ENCODE results near the gene SERTM2. TPM values are rescaled to one million over a fixed set of nuclear protein-coding genes. Genes with fewer than 3 reads are reported as not detected.

SERTM2 gene
- total and polyA plus RNA-seq, 2 of the 4 experiments (the other 2 are of a cell fraction): under 0.01 to 0.03 TPM

DNA sequence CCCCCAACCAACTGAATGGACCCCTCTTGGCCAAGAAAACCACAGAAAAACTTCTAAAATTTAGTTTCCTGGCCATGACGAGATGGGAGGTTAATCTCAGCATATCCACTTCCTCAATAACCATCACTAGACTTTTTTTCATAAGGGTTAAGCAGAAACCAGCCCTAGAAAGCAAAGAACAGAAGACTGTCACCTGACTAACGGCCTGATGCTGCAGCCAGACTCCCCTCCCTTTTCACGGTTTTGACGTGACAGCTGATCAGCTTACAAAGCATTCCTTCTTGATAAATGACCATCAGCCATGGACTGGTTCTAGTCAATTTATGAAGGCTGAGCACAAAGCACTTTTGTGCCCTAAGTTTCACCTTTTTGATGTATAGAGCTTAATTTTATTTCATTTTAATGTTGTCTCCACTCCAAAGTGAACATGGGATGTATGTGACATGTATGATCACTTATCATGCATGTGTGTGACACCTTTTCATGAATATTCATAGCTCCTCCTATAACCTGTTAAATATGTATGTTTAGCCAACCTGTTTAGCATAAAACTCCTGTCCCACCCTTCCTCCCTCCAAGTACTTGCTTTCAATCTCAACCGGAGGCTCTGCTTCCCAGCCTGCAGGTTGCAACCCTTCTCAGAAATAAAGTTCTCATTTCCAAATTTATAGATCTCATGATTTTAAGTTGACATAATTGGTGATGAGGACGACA lies 56.3 kb downstream of the SERTM2 start:
- no peak for ATAC-seq (ENCODE audit: low read depth)
- no peak overlapping the region for H2BK20ac ChIP-seq (ENCODE audit: low read depth, low read length)
- H3K4me3 ChIP-seq (ENCODE audit: insufficient read depth, low read depth, low read length): no peak overlapping the region
- H3K23ac ChIP-seq (ENCODE audit: low read depth, low read length): no peak overlapping the region
- no TSS peak for BruUV-seq (replicated peaks)
- H4K5ac ChIP-seq (ENCODE audit: low read depth, low read length): no peak overlapping the region
- no peak overlapping the region for H3K27ac ChIP-seq (ENCODE audit: insufficient read depth, low read length)
- no peaks in the 10 kb centered on the region; the same call in 1 of the 2 replicates for H3K27me3 ChIP-seq (ENCODE audit: control insufficient read depth, insufficient read depth, low read length)
- H2BK5ac ChIP-seq (ENCODE audit: low read depth, low read length, poor library complexity, severe bottlenecking): no peak overlapping the region
- no peak overlapping the region for H2AK9ac ChIP-seq (replicated peaks; ENCODE audit: low read depth, low read length, poor library complexity)
- no peak overlapping the region for H2AFZ ChIP-seq (replicated peaks; ENCODE audit: low read length, poor library complexity)
- no peak overlapping the region for H2BK120ac ChIP-seq (ENCODE audit: low read depth, low read length)
- TF ChIP-seq CHD1 (IDR thresholded peaks at IDR 0.05; ENCODE audit: low read depth, low read length) (no peak), NFE2L2 (IDR thresholded peaks at IDR 0.05; ENCODE audit: low read depth, low read length) (no peak), RFX5 (IDR thresholded peaks at IDR 0.05; ENCODE audit: low read depth, low read length) (no peak), MAFK (IDR thresholded peaks at IDR 0.05; ENCODE audit: low read depth, low read length) (no peak), FOS (IDR thresholded peaks at IDR 0.05; ENCODE audit: low read depth, low read length) (no peak), BHLHE40 (IDR thresholded peaks at IDR 0.05; ENCODE audit: low read depth, low read length) (no peak), MAZ (IDR thresholded peaks at IDR 0.05; ENCODE audit: borderline replicate concordance, low read depth, low read length) (no peak), RCOR1 (IDR thresholded peaks at IDR 0.05; ENCODE audit: insufficient replicate concordance, low read length) (no peak), MXI1 (IDR thresholded peaks at IDR 0.05; ENCODE audit: borderline replicate concordance, low read depth, low read length) (no peak), CTCF (conservative IDR thresholded peaks at IDR 0.05; ENCODE audit: low read depth, low read length) (no peak), RAD21 (IDR thresholded peaks at IDR 0.05; ENCODE audit: low read length) (no peak), POLR2A (IDR thresholded peaks at IDR 0.05; ENCODE audit: low read depth, low read length) (no peak), SMC3 (IDR thresholded peaks at IDR 0.05; ENCODE audit: low read depth, low read length) (no peak), CEBPB (IDR thresholded peaks at IDR 0.05; ENCODE audit: low read depth, low read length) (no peak)
- TF ChIP-seq, protein P1, sequence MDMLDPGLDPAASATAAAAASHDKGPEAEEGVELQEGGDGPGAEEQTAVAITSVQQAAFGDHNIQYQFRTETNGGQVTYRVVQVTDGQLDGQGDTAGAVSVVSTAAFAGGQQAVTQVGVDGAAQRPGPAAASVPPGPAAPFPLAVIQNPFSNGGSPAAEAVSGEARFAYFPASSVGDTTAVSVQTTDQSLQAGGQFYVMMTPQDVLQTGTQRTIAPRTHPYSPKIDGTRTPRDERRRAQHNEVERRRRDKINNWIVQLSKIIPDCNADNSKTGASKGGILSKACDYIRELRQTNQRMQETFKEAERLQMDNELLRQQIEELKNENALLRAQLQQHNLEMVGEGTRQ (IDR thresholded peaks at IDR 0.05; ENCODE audit: low read depth, low read length): no peak
- TF ChIP-seq, protein P2, sequence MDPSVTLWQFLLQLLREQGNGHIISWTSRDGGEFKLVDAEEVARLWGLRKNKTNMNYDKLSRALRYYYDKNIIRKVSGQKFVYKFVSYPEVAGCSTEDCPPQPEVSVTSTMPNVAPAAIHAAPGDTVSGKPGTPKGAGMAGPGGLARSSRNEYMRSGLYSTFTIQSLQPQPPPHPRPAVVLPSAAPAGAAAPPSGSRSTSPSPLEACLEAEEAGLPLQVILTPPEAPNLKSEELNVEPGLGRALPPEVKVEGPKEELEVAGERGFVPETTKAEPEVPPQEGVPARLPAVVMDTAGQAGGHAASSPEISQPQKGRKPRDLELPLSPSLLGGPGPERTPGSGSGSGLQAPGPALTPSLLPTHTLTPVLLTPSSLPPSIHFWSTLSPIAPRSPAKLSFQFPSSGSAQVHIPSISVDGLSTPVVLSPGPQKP (IDR thresholded peaks at IDR 0.05; ENCODE audit: borderline replicate concordance, low read depth, low read length): no peak
- in situ Hi-C loops (cut with MboI; ENCODE audit: low sequenced_read_pairs): no loop called here
- H3K9me3 ChIP-seq (ENCODE audit: control insufficient read depth, insufficient read depth, low read length): no peaks in the 10 kb centered on the region
- no peak overlapping the region for H4K8ac ChIP-seq (ENCODE audit: low read depth in 2 of 2, low read length in 2 of 2)
- H3K18ac ChIP-seq (ENCODE audit: low read depth, low read length): no peak overlapping the region
- H3K79me1 ChIP-seq (ENCODE audit: low read depth in 1 of 2, low read length in 2 of 2): no peaks in the 10 kb centered on the region
- ChIA-PET CTCF (interaction anchor here (0.7 kb wide), 1 partner anchor 489 kb away, joined by 3 read pairs; no protein-coding TSS in a partner anchor), POLR2A (ENCODE audit: unreplicated experiment) (no interaction called here)
- H3K9ac ChIP-seq (ENCODE audit: low read depth, low read length): no peak overlapping the region
- dilution Hi-C loops (cut with HindIII; ENCODE audit: low sequenced_read_pairs, unreplicated experiment): no loop called here
- no peak for DNase-seq
- H4K91ac ChIP-seq (ENCODE audit: insufficient read depth, low read depth, low read length): no peak overlapping the region
- no peaks in the 10 kb centered on the region for H4K20me1 ChIP-seq (ENCODE audit: insufficient read depth, low read length)
- H3K56ac ChIP-seq (ENCODE audit: extremely low read depth, insufficient read depth, low read length): no peak overlapping the region
- no peak overlapping the region for H3K14ac ChIP-seq (replicated peaks; ENCODE audit: low read depth, low read length)
- H3K9me1 ChIP-seq (ENCODE audit: insufficient read depth, low read length): no peaks in the 10 kb centered on the region
- intact Hi-C loops (cut with micrococcal nuclease): no loop called here
- H2BK15ac ChIP-seq (ENCODE audit: low read depth, low read length): no peak overlapping the region
- WGBS, 2 experiments (ENCODE audit: extremely low coverage in 2 of 2, insufficient read length in 1 of 2): 27% methylated on average over 4 of the region's 6 CpGs; no CpG with 5 or more reads in 1 of the 2 experiments
- no peak overlapping the region for H3K4ac ChIP-seq (ENCODE audit: low read depth, low read length)
- no peaks in the 10 kb centered on the region for H3K4me1 ChIP-seq (ENCODE audit: control insufficient read depth, insufficient read depth, low read length)
- no peak overlapping the region for H3K4me2 ChIP-seq (ENCODE audit: low read depth, low read length)
- no peaks in the 10 kb centered on the region for H3K36me3 ChIP-seq (ENCODE audit: control insufficient read depth, insufficient read depth, low read length)
- no peak overlapping the region for H2AK5ac ChIP-seq (ENCODE audit: low read depth, low read length)

Measured in IMR-90 (cell line).